GM12892 (cell line): ENCODE results near the gene MAP1S.

Experiments
- POLR2A ChIP-seq: IDR thresholded peaks from 2 replicates; pipeline ENCODE4 v1.6.1; 2011; ENCODE audit warnings: low read depth, low read length, control low read depth
- POLR2AphosphoS5 ChIP-seq: IDR thresholded peaks from 2 replicates; pipeline ENCODE4 v1.6.1; 2011; ENCODE audit warnings: low read depth, low read length, control low read depth

DNA sequence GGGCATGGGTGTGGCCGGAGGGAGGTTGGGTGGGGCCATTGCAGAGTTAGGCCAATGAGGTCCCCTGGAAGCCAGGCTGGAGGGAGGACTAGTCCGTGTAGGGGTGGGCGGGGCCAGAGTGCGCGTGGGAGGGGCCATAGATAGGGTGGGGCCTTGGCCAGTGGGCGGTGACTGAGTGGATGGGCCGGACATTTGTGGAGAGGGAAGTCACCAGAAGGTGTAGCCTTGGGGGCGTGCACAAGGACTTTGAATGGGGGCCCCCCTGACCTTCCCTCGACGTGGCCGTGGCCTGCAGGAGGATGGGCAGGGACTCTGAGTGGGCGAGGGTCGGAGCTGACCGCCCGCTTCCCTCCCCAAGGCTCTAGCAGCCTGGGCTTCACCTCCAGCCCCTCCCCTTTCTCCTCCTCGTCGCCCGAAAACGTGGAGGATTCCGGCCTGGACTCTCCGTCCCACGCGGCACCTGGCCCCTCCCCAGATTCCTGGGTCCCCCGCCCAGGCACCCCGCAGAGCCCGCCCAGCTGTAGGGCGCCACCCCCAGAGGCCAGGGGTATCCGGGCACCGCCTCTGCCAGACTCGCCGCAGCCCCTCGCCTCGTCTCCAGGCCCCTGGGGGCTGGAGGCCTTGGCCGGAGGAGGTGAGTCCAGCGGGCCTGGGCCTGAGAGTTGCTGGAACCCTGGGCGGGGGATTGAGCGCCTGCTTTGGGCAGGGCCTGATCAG, 59.1 kb downstream of the MAP1S start:
- no peak for TF ChIP-seq POLR2A
- no peak for TF ChIP-seq POLR2AphosphoS5
